Endothelial cell (in vitro differentiated cells): ENCODE measurements around the gene AP3S2. TPM values are rescaled to one million over a fixed set of nuclear protein-coding genes. Genes with fewer than 3 reads are reported as not detected.

Experiments used
- DNase-seq: peaks from one replicate; pipeline ENCODE4 v3.0.0; 2021; ENCODE audit warnings: low spot score
- H3K27ac Mint-ChIP-seq: one replicate; pipeline ENCODE4 v1.8.0; 2021; ENCODE audit warnings: mixed read lengths, inconsistent platforms; ENCODE audit not compliant: unreplicated experiment
- H3K27me3 Mint-ChIP-seq: one replicate; pipeline ENCODE4 v1.8.0; 2021; ENCODE audit warnings: mild to moderate bottlenecking, moderate library complexity, mixed read lengths, inconsistent platforms; ENCODE audit not compliant: unreplicated experiment
- H3K36me3 Mint-ChIP-seq: one replicate; pipeline ENCODE4 v1.8.0; 2021; ENCODE audit warnings: mild to moderate bottlenecking, low read depth, mixed read lengths, inconsistent platforms; ENCODE audit not compliant: unreplicated experiment
- H3K4me1 Mint-ChIP-seq: one replicate; pipeline ENCODE4 v1.8.0; 2021; ENCODE audit warnings: mild to moderate bottlenecking, mixed read lengths, inconsistent platforms; ENCODE audit not compliant: unreplicated experiment
- H3K4me3 Mint-ChIP-seq: one replicate; pipeline ENCODE4 v1.8.0; 2021; ENCODE audit warnings: mild to moderate bottlenecking, mixed read lengths, inconsistent platforms; ENCODE audit not compliant: unreplicated experiment
- H3K9me3 Mint-ChIP-seq: one replicate; pipeline ENCODE4 v1.8.0; 2021; ENCODE audit warnings: mixed read lengths, inconsistent platforms; ENCODE audit not compliant: unreplicated experiment
- microRNA-seq: library from miRNA; unstranded; fragments of <30 nt; microRNA quantifications from one replicate; pipeline ENCODE4, GENCODE V29; 2020; ENCODE audit not compliant: unreplicated experiment
- total RNA-seq: library from RNA; stranded (reverse); fragmentation: NEBNext Ultra II Directional; extraction: Animal tissue kit (Norgen Biotek cat#: 25700); gene quantifications from one replicate; pipeline ENCODE4 v1.2.1, GENCODE V29; 2021; ENCODE audit not compliant: unreplicated experiment
- TF ChIP-seq, protein P1 (sequence below): fragments of 200-600 bp; sonication (generic); IDR thresholded peaks from one replicate; pipeline ENCODE4 v1.5.0; 2021; ENCODE audit warnings: antibody characterized with exemption; ENCODE audit not compliant: unreplicated experiment

AP3S2 gene
- total RNA-seq, 1 donor from 2014 or later = 23.2 TPM

- Mint-ChIP-seq H3K27me3 (peaks cover 4% of the 10 kb centered on the region), H3K9me3 (no peaks in the 10 kb centered on the region), H3K36me3 (peaks cover 12% of the 10 kb centered on the region), H3K4me3 (no peak overlapping the region), H3K4me1 (no peaks in the 10 kb centered on the region), H3K27ac (no peak overlapping the region)
- TF ChIP-seq, protein P1, sequence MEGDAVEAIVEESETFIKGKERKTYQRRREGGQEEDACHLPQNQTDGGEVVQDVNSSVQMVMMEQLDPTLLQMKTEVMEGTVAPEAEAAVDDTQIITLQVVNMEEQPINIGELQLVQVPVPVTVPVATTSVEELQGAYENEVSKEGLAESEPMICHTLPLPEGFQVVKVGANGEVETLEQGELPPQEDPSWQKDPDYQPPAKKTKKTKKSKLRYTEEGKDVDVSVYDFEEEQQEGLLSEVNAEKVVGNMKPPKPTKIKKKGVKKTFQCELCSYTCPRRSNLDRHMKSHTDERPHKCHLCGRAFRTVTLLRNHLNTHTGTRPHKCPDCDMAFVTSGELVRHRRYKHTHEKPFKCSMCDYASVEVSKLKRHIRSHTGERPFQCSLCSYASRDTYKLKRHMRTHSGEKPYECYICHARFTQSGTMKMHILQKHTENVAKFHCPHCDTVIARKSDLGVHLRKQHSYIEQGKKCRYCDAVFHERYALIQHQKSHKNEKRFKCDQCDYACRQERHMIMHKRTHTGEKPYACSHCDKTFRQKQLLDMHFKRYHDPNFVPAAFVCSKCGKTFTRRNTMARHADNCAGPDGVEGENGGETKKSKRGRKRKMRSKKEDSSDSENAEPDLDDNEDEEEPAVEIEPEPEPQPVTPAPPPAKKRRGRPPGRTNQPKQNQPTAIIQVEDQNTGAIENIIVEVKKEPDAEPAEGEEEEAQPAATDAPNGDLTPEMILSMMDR = no peak
- no peak for DNase-seq
Measured at GRCh38 chr15:89781055-89781454, 112.7 kb downstream of the AP3S2 start.

DNA sequence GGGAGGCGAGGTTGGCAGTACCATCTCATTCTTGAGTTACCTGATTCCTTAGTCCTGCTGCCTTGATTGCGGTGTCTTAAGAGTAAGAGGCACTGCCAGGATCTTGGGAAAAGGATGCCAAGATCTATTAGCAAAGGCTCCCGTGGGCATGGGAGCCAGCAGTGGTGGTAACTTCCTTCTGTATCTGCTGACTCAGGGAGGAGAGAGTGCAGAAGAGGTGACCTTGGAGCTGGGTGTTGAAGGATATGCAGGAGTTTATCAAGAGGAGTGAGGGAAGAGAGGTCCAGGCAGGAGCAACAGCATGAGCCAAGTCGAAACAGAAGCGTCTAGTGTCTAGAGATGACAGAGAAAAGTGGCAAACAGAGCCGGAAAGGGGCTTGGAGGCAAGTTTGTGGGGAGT is 113.2 kb downstream of the AP3S2 start:
- Mint-ChIP-seq H3K27me3 (peaks cover 4% of the 10 kb centered on the region), H3K4me3 (no peak overlapping the region), H3K4me1 (no peaks in the 10 kb centered on the region), H3K9me3 (no peaks in the 10 kb centered on the region), H3K27ac (no peak overlapping the region), H3K36me3 (peaks cover 8% of the 10 kb centered on the region)
- no peak for DNase-seq
- TF ChIP-seq, protein P1 = no peak

Small RNAs within 50 kb of the gene (microRNA-seq; reads per million reads assigned to microRNA genes)
- not detected for gene MIR5009
- gene MIR5094 = 0.63 reads per million

Other genes starting within 250 kb of the AP3S2 start
- 6.4 TPM for gene KIF7, start 238.5 kb downstream of the AP3S2 start, total RNA-seq
- 0.64 TPM for gene PLIN1, start 214.6 kb downstream of the AP3S2 start, total RNA-seq
- gene PEX11A, start 203.2 kb downstream of the AP3S2 start, total RNA-seq = 4.5 TPM
- gene WDR93, start 203.2 kb downstream of the AP3S2 start, total RNA-seq = 0.13 TPM
- not detected for gene MESP1, start 142.7 kb downstream of the AP3S2 start, total RNA-seq
- 0.33 TPM for gene MESP2, start 117.7 kb downstream of the AP3S2 start, total RNA-seq
- 203 TPM for gene ANPEP, start 79.1 kb downstream of the AP3S2 start, total RNA-seq
- 13.3 TPM for gene ARPIN, start 19.0 kb upstream of the AP3S2 start, total RNA-seq
- 129 TPM for gene ZNF710, start 107.3 kb upstream of the AP3S2 start, total RNA-seq
- gene IDH2, start 208.5 kb upstream of the AP3S2 start, total RNA-seq = 133 TPM